Lung (tissue), 12 donors: ENCODE results near the gene CPLX1. TPM values are rescaled to one million over a fixed set of nuclear protein-coding genes. Genes with fewer than 3 reads are reported as not detected.

Experiments used
- ATAC-seq: fragments of 200-7000 bp; cut with Tn5 transposase; one replicate; pipeline ENCODE4 v1.9.1; 2020; ENCODE audit warnings: moderate number of reproducible peaks; ENCODE audit not compliant: insufficient read depth, low FRiP score
- DNase-seq, 3 donors: peaks; one replicate each; pipeline ENCODE4 v3.0.0-alpha.2; 2013 to 2017
- H3K27ac ChIP-seq, 2 donors: one replicate each; pipeline ENCODE4 v1.5.1; 2013; ENCODE audit warnings: mild to moderate bottlenecking in 2 of 2, moderate library complexity in 2 of 2, control low read depth in 1 of 2, inconsistent platforms in 1 of 2, low read depth in 1 of 2, low read length in 1 of 2
- H3K27me3 ChIP-seq, 3 donors: one replicate each; pipeline ENCODE4 v1.5.1; 2013; ENCODE audit warnings: low read length in 2 of 3; ENCODE audit not compliant: control insufficient read depth in 3 of 3, insufficient read depth in 3 of 3
- H3K36me3 ChIP-seq, 4 donors: one replicate each; pipeline ENCODE4 v1.5.1; 2013; ENCODE audit warnings: low read length in 4 of 4, mild to moderate bottlenecking in 1 of 4, moderate library complexity in 1 of 4; ENCODE audit not compliant: control insufficient read depth in 4 of 4, insufficient read depth in 4 of 4
- H3K4me1 ChIP-seq, 5 donors: one replicate each; pipeline ENCODE4 v1.5.1; 2013; ENCODE audit warnings: low read length in 5 of 5, mild to moderate bottlenecking in 2 of 5, moderate library complexity in 1 of 5; ENCODE audit not compliant: control insufficient read depth in 5 of 5, insufficient read depth in 5 of 5
- H3K4me3 ChIP-seq: one replicate; pipeline ENCODE4 v1.5.1; 2013; ENCODE audit warnings: mild to moderate bottlenecking, control low read depth, moderate library complexity
- H3K9ac ChIP-seq, 2 donors: one replicate each; pipeline ENCODE4 v1.5.1; 2013; ENCODE audit warnings: low read length in 2 of 2, control low read depth in 1 of 2; ENCODE audit not compliant: insufficient read depth in 1 of 2
- H3K9me3 ChIP-seq, 4 donors: one replicate each; pipeline ENCODE4 v1.5.1; 2013; ENCODE audit warnings: low read length in 3 of 4, mild to moderate bottlenecking in 1 of 4, moderate library complexity in 1 of 4; ENCODE audit not compliant: control insufficient read depth in 4 of 4, insufficient read depth in 3 of 4
- CTCF ChIP-seq: IDR thresholded peaks from 2 replicates; pipeline ENCODE4 v1.5.1; 2012; ENCODE audit warnings: mild to moderate bottlenecking; ENCODE audit errors: control extremely low read depth, extremely low read depth
- WGBS, 2 donors: extraction: QIAGEN DNeasy Blood & Tissue Kit; methylation state at CpG; one replicate each; pipeline ENCODE4 v1.1.7; 2013; 5-methylcytosine and 5-hydroxymethylcytosine counted together
- polyA plus RNA-seq, 2 donors: library from polyadenylated mRNA; stranded (reverse); fragments of 200-250 nt; gene quantifications; one replicate each; pipeline ENCODE4 v1.2.1, GENCODE V29; 2013
- total RNA-seq, 2 donors: library from RNA; depleted of rRNA in 1 of 2; stranded (reverse); fragments of >200 nt in 1 of 2; gene quantifications; one replicate each; pipeline ENCODE4 v1.2.1, GENCODE V29; 2014 to 2021
- donor health status: control.
- donor health status: control.
- donor health status: Bipolar disorder and iron deficiency.
- donor health status: healthy.
- donor health status: DM: yes; HTN: yes; CAD: no.

Gene CPLX1
- total and polyA plus RNA-seq, 4 donors, result 1.1 to 3.9 (median 2.1) TPM

- TF ChIP-seq CTCF, result no peak
- Histone ChIP-seq H3K4me1 (no peaks in the 10 kb centered on the region), H3K36me3 (peaks cover 19 to 86% (median 29%) of the 10 kb centered on the region in 4 donors), H3K4me3 (no peak overlapping the region), H3K9me3 (peaks cover 0 to 4% (median 1%) of the 10 kb centered on the region in 4 donors), H3K27me3 (no peaks in the 10 kb centered on the region), H3K9ac (no peak overlapping the region), H3K27ac (no peak overlapping the region)
- WGBS, 2 donors, result 97 to 99% methylated on average over 15 of the region's 15 CpGs
- DNase-seq, result no peak
- ATAC-seq, result no peak
Observed at GRCh38 chr4:869776-870175, 43.8 kb upstream of the CPLX1 start.

- H3K27me3 ChIP-seq, result no peaks in the 10 kb centered on the region
- H3K4me3 ChIP-seq, result no peak overlapping the region
- peaks cover 18 to 87% (median 30%) of the 10 kb centered on the region in 4 donors for H3K36me3 ChIP-seq
- 97 to 98% methylated on average over 21 of the region's 21 CpGs for WGBS, 2 donors
- H3K9ac ChIP-seq, result no peak overlapping the region
- H3K27ac ChIP-seq, result no peak overlapping the region
- no peak for DNase-seq
- ATAC-seq, result no peak
- peaks cover 0 to 4% (median 1%) of the 10 kb centered on the region in 4 donors for H3K9me3 ChIP-seq
- H3K4me1 ChIP-seq, result no peaks in the 10 kb centered on the region
- no peak for TF ChIP-seq CTCF
Observed at GRCh38 chr4:868421-868820, 42.5 kb upstream of the CPLX1 start.

- Histone ChIP-seq H3K4me1 (no peaks in the 10 kb centered on the region), H3K27me3 (no peaks in the 10 kb centered on the region), H3K27ac (no peak overlapping the region), H3K9me3 (peaks cover 0 to 4% (median 1%) of the 10 kb centered on the region in 4 donors), H3K4me3 (no peak overlapping the region), H3K9ac (no peak overlapping the region), H3K36me3 (peaks cover 23 to 90% (median 34%) of the 10 kb centered on the region in 4 donors)
- no peak for ATAC-seq
- 90 to 93% methylated on average over 26 of the region's 26 CpGs for WGBS, 2 donors
- no peak for DNase-seq
- TF ChIP-seq CTCF, result no peak
Observed at GRCh38 chr4:867526-868250, 41.8 kb upstream of the CPLX1 start.
